NCI-H2107 treated with DMSO at 0.1 percent for 48 hours (cell line): ENCODE data around the gene MORC1.

Experiments used
- DNase-seq: peaks from one replicate; lab custom pipeline; 2025; ENCODE audit not compliant: unreplicated experiment; lab: John Stamatoyannopoulos, UW

Gene MORC1

DNA sequence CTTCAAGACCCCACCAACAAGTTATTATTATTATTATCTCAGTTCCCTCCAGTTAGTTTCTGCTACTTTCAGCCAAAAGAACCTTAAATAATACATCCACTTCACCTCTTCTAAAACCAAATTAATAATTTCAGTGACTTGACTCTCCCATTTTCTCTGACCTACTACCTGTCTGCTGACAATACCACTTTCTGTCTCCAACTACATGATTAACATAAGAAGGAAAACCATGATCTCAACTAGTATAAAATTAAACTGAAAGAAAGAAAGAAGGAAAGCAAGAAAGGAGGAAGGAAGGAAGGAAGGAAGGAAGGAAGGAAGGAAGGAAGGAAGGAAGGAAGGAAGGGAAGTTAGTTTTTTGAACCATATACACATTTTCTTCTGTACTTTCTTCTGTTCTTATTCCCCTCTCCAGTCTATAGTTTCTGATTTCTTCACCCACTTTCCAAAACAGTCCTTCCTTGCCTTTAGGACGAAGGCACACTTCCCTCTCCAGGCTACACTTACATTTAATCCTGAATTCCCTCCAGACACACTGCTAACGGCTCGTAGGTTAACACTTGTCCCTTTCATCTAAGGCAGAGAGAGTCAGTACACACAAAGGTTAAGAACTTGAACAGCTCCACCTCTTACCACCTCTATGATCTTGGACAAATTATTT, 84.8 kb downstream of the MORC1 start:
- no peak for DNase-seq

- no peak for DNase-seq
Observed at GRCh38 chr3:109028753-109029152, 89.2 kb downstream of the MORC1 start.

DNA sequence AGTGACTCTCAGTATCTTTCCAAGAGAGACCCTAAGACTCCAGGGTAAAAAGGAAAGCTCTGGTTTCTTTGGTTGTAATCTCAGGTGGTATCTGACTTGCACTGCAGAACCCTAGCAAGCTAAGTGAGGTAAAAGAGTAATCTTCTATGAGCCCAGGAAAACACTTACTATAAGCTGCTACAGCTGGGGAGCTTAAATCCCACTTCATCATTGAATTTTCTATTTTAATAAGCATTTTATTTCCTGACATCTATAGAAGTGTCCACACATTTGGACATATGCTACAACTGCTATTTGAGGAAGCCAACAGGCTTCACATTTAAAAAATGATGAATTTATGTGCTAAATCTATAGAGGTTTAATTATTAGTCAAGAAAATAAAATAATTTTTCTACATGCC, 91.1 kb downstream of the MORC1 start:
- DNase-seq = no peak

- DNase-seq = no peak
Observed at GRCh38 chr3:109025896-109026295, 92.0 kb downstream of the MORC1 start.

DNA sequence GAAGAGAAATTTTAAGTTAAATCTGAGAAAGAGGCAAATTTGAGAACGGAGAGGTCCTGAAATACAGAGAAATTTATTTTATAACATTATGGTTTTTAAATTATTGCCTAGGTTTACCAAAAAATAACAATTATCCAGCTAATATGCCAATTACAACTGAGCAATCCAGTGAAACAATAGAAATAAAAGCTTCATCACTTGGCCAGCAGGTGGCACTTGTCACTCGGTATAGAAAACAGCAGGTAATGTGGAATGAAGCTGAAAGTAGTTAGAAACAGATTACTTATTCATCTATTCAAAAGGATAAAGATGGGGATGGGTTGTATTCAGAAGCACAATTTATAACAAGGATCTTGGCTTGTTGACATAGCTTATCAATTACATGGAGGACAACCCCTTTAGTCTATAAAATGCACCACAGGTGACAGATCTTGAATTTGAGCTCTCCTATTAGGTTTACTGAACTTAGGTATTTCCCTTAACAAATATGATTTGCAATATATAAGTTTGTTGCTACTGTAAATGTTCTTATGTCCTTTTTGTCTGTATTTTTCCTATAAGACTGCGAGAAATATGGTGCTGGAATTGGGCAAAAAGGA, 94.2 kb downstream of the MORC1 start:
- peak; percentile 36 for DNase-seq

DNA sequence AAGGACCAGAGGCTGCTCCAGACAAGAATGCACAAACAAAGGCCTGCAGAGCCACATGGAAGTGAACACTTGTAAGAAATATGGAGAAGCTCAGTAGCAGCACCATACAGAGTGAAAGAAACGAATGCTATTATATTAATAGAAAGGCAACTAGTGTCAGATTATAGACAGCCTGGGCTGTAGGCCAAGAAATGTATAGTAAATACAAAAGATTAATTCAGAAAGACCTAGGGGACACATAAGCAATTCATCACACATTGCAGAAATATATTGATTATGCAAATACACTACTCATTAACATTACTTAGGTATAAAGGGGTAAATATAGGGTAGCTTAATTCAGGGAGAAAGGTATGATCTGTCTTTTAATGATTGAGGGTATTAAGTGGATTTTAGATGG, 94.8 kb downstream of the MORC1 start:
- no peak for DNase-seq

DNA sequence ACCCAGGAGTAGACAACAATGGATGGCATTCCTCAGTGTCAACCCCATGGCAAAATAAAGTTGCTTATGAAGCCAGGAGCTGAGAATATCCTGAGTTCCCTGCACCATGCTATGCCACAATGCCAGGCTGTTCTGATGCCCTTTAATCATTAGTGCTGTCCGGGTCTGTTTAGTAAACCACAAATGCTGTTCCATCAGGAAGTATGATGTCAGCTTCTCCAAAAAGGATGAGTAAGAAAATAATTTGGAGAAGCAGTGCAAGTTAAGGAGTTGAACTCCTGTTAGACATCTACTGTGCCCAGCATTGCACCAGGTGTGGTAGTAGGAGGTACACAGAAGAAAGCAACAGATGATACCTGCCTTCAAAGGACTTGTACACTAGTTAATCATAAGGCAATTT, 96.4 kb downstream of the MORC1 start:
- DNase-seq = no peak

DNA sequence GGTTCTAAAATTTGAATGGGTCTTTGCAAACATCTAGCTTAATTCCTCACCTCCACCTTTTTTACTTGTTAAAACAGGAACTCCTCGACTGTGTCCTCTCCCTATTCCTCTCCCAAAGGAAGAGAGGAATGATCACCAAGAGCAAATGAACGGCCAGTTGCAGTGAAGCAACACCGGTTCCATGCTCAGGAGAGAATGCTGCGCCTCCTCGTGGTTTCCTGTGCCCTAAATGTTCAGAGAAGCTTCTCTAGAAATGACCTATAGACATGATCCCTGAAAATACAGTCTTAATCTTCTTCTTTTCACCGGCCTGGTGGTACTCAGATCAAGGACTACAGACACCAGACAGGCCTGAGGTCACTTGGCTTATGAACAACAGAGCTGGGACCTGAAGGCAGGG, 99.1 kb downstream of the MORC1 start:
- no peak for DNase-seq

DNA sequence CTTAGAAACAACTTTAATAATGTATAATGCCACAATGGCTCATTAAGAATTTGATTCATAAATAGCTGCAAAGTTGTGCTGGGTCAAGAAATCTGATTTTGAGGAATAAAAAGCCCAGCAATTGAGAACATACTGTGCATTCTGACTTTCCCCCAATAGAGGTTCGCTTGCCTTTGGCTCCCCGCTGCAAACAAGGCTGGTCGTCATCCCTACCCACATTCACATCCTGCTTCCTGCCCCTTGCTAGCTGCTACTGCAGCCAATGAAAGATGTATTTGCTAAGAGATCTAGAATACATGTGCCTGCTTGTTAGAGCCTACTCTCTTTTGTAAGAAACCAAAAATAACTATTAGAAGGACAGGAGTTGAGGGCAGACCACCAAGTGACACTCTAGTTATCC, 112.5 kb downstream of the MORC1 start:
- DNase-seq = no peak

DNA sequence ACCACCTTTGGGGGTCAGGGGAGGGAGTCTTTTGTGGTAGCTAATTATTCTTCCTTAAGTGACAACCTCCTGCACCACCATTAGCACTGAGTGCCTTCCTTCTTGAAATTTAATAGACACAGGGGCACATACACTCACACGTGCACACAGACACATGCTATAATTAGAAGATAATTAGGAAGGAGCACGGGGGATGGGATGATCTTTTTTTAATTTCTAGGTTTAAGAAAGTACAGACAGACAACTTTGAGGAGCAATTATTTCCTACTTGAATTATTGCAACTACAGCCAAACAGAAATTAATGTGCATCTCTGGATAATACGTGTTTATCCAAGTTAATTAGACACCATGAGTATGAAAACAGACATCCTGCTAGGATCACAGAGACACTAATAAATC, 119.5 kb downstream of the MORC1 start:
- no peak for DNase-seq

DNA sequence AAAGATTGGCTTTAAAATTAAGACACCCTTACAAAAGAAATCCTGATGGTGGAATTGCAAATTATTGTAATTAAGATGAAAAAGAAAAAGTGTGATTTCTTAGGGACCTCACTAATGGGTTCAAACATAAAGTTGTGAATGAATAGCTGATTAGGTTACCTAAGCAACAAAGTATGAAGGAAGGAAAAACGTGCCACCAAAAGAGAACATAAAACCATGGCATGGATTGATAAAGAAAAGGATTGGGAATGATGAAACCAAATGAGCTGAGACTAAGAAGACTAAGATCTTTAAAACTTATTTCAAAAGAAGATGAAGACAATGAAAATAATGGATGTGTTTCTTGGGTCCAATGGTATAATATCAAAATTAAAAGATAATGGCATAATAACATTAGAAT, 132.1 kb downstream of the MORC1 start:
- DNase-seq = no peak

DNA sequence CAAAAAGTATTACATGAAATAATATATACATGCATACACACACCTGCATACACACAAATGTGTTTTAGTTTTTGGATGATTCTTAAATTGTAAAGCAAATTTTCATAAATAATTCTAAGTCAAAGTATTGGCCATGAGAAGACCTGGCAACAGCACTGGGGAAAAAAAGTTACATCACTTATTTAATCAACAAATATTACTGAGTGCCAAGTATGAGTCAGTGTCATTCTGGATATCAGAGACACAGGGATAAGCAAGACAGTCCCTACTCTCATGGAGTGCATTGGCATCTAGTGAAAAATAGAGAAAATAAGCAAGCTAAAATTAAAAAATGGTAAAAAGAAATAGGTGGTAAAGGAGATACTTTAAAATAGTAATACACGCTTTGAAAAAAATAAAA, 134.9 kb downstream of the MORC1 start:
- DNase-seq = no peak

GRCh38 chr3:108976058-108976457, 141.9 kb downstream of the MORC1 start:
- DNase-seq = no peak

GRCh38 chr3:108973019-108973418, 144.9 kb downstream of the MORC1 start:
- no peak for DNase-seq

DNA sequence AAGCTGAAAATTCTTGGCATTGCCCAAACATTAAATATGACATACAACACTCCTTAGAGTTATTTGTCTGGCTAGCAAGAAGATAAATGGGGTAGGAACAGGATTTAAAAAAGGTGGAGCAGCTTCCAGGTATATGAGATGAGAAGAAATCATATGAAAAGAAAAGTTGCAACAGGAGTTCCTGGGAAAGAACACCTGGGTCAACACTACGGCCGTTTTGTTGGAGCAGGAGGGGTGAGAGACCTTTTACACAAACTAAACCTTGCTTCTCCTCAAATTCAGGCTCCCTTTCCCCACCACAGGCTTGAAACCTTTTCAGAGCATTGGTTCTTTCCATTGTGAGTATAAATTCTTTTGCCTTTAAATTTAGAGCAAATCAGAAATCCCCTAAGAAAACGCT, 145.5 kb downstream of the MORC1 start:
- no peak for DNase-seq

DNA sequence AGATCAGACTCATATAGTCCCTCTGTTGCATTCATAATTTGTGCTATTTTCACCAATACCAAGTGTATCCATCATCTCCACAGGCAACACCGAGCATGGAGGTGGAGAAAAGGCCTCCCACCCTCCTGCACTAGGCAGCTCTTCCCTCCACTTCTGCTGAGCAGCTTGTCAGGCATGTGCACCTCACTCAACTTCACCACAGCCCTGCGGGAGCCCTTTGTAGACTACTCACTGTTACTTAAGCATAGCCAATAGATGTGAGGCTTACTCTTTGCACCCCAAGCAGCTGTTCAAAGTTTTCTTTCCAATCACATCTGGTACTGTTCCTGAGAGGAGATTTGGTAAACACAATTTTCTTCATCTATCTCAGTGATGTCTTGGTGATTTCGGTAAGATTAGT, 147.4 kb downstream of the MORC1 start:
- DNase-seq = peak; percentile 80

DNA sequence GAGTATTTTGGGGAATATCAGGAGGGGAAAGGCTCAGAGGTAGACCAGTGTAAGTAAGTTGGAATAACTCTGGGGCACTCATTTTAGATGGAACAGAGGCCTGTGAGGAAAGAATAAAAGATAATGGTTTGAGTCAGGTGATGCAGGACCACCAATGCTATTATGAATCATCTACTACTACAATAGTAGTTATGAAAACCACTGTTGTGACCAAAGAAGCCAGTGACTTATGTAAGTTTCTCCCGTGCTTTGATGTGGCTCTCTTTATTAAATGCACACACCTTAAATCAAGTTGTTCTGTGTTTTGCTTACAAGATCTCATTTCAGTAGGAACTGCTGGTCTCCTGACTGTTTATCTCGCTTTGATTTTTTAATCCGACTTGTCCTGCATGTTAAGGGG, 151.2 kb downstream of the MORC1 start:
- DNase-seq = no peak

DNA sequence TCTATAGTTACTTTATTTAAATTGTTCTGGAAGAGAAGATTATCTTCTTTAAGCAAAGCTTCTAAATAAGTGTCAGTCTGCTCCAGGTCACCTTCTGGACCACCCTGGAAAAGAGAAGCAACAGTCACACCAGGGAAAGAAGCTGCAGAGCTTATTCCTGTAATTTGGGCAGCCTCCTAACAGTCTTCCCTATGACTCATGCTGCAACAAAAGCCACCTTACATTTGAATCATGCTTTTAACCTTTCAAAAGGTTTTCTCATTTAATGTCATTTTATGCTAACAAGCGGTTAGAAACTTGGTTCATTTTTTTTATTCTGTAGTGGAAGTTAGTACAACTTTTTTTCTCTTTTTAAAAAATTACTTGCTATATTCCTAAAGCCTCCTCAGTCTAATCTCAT, 158.9 kb downstream of the MORC1 start:
- no peak for DNase-seq

- DNase-seq = no peak
Observed at GRCh38 chr3:108953700-108954099, 164.2 kb downstream of the MORC1 start, which contains the start of gene GUCA1C. TSS of gene GUCA1C (minus strand) at chr3:108953879. CDS start at chr3:108953762, 117 bp downstream.

- no peak for DNase-seq
Observed at GRCh38 chr3:108953210-108953609, 164.7 kb downstream of the MORC1 start.

GRCh38 chr3:108951820-108952501, 166.0 kb downstream of the MORC1 start:
- no peak for DNase-seq

GRCh38 chr3:108947855-108948254, 170.1 kb downstream of the MORC1 start:
- DNase-seq = no peak
